D721Med (cell line): ENCODE results near the gene CMKLR1.

Source experiments
- DNase-seq: peaks from one replicate; pipeline ENCODE4 v3.0.0; 2011; ENCODE audit warnings: low spot score; ENCODE audit not compliant: insufficient read length
- FAIRE-seq: peaks from 2 replicates; lab custom pipeline; 2011; peaks lifted over from hg19 to GRCh38; lab: Jason Lieb, UNC
- TF ChIP-seq, protein P1 (sequence below): IDR thresholded peaks from 2 replicates; pipeline ENCODE4 v1.5.1; 2012; ENCODE audit warnings: mild to moderate bottlenecking, control low read depth; ENCODE audit not compliant: insufficient read depth; ENCODE audit errors: missing control alignments

CMKLR1 gene

DNA sequence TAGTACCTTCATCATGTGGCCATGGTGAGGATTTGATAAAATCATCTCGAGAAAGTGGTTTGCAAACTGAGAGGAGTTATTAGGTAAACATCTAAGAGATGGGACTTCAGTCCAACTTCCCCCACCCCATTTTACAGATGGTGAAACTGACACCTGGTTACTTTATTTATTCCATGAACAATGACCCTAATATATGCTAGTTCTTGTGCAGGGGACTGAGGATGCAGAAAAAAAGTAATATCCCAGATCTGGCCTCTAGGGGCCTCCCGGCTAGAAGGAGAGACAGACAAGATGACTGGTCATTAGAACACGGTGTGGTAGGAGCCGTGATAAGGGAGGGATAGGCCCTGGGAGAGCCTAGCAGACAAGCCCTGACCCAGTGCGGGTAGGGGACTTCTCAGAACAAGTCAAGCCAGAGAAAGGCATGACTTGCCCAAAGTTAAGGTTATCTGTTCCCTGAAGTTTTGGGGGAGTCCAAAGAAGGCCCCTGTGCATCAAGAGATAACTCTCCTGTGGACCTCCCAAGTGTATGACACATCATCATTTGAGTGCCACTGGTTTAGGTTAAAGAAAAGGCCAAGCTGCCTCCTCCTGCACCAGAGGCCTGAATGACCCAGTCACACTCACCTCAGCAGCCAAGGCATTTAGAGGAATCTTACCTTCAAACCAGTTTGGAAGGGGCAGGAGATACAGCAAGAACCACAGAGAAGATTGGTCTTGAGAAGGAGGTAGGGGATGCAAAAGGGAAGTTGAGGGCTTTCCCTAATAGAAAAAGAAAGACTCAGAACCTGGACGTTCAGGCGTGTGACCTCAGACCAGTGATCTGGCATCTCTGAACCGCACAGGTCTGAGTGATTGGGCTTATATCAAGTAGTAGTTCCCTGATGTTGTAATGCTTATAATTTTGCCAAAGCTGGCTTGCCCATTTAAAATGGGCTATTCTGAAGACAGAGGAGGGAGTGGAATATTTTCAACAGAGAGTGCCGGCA lies 1.6 kb downstream of the CMKLR1 start:
- FAIRE-seq = no peak
- no peak for DNase-seq
- TF ChIP-seq, protein P1, sequence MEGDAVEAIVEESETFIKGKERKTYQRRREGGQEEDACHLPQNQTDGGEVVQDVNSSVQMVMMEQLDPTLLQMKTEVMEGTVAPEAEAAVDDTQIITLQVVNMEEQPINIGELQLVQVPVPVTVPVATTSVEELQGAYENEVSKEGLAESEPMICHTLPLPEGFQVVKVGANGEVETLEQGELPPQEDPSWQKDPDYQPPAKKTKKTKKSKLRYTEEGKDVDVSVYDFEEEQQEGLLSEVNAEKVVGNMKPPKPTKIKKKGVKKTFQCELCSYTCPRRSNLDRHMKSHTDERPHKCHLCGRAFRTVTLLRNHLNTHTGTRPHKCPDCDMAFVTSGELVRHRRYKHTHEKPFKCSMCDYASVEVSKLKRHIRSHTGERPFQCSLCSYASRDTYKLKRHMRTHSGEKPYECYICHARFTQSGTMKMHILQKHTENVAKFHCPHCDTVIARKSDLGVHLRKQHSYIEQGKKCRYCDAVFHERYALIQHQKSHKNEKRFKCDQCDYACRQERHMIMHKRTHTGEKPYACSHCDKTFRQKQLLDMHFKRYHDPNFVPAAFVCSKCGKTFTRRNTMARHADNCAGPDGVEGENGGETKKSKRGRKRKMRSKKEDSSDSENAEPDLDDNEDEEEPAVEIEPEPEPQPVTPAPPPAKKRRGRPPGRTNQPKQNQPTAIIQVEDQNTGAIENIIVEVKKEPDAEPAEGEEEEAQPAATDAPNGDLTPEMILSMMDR = peak; percentile 47

DNA sequence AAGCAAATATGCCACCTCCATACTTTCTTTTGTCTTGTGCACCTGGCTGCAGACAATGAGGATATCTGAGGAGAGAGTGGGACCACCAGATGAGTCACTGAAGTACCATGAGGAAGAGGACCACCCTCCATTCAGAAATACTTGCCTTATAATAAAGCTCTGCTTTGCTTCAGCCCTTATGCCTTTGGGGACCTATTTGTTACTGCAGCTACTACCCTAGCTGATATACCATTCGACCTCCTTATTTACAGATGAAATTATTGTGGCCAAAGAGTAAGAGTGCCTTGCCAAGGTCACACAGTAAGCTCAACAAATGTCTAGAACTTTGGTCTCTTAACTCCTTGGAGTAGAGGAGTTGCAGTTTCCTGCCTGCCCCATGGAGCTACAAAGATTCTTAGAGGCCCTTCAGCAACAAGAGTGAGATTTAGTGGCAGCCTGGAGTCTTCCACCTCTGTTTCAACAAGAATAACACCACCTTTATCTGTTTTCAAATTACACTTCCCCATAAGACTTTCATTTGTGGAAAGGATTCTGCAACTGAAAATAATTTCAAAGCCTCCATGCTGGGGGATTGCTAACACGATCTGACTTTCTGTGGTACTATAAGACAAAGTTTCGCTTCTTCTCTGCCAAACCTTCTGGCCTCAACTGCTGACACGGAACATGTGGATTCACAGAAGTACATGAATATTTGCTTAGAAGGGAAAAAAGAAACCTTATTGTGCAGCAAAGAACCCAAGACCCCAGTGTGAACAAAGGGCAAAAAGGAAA lies 3.6 kb downstream of the CMKLR1 start:
- TF ChIP-seq, protein P1 = no peak
- no peak for FAIRE-seq
- DNase-seq = no peak

DNA sequence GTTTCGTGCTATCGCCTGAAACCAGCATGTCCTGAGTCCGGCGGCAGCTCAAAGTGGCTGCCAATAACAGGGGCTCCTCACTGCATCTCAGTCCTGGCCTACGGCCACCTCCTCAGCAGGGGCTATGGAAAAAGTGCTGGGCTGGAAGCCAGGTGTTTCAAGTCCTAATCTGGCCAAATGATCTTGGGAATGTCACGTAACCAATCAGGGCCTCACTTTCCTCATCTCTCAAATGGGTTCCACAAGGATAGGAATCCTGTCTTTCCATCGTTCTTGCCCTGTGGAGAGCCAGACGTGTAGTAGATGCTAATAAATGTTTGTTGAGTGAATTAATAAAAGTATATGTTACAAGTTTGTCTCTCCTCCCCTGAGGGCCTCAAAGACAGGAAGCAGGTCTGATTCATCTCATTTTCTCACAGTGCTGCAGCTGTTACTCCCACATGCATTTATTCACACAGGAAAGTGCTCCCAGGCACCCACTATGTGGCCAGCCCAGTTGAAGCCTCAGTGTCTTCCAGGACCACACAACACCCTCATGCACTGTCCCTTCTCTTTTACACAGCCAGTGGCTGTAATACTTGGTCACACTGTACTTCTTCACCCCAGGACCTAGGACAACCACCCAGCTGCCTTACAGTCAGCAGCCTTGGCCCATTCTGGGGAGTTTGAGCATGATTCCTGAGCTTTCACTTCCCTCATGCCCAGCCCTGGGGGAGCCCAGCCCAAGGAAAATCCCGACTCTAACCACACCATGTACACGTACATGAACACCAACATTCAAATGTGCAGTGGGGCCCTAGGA lies 5.0 kb downstream of the CMKLR1 start:
- no peak for DNase-seq
- no peak for FAIRE-seq
- TF ChIP-seq, protein P1 = no peak

DNA sequence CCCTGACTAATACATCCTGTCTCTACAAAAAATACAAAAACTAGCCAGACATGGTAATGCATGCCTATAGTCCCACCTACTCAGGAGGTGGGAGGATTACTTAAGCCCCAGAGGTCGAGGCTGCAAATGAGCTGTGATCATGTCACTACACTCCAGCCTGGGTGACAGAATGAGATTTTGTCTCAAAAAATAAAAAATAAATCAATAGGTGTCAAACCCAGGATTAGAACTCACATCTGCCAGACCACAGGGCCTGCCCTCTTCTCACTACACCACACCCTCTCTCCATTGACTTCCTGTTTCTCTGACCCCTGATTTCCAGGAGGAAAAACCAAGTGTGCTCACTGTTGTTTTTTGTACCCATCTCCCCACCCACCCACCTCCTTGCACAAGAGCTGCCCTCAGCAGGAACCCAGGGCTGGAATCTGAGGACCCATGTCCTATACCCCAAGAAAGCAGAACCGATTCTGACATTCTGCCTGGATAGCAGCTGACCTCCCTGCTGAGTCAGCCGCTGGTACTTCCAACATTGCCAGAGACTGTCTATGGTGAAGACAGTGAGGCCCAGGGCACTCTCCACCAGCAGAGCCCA lies 6.2 kb downstream of the CMKLR1 start:
- TF ChIP-seq, protein P1 = no peak
- FAIRE-seq (no peak), DNase-seq (no peak)

DNA sequence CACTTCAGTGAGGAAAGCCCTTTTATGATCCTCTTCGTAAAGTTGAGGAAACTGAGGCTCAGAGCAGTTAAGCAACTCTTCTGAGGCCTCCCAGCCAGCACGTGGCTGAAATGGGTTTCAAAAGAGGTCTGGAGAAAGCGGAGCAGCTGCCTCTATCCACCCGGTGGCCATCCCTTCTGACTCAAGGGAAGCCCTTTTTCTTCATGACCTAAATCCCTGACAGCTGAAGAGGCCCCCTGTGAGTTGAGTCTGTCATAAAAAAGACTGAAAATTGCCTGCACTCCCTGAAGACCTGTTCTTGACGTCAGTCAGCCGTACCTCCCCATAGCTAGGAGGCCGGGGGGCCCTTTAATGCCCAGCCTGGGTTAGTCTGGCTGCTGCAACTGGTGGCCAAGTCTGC lies 10.7 kb downstream of the CMKLR1 start:
- no peak for DNase-seq
- FAIRE-seq = no peak
- TF ChIP-seq, protein P1 = no peak

DNA sequence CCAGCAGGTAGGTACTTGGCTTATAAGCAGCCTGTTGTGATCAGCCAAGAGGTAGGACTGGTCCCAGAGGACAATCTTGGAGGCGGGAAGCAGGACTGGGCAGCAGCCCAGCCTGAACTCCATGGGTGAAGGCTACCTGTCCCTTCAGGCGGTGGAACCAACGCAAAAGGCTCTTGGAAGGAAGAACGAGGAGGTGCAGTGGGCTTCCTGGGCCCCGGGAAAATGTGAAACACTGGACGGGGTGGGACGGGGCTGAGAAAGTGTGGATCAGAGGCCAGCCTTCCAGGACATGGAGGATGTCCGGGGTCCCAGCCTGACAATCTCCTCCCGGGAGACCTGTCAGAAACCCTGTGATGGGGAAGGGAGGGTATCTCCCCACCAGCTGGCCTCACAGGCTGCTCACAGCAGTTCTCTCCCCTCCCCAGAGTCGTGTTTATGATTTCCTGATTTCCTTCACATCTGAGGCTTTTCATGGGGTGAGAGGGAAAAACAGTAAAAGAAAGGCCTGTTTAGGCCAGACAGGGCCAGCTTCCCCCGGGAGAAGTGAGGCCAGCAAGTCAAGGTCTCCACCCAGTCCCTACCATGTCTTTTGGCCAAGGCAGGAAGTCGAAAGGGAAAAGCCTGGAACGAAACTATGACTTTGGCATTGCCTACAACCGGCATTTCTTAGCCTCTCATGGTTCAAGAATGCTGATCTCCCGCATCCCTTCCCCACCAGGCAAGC lies 11.3 kb downstream of the CMKLR1 start:
- DNase-seq (no peak), FAIRE-seq (no peak)
- TF ChIP-seq, protein P1 = no peak
